Thoracic aorta (tissue), 2 donors: ENCODE data around the gene POU3F2. TPM values are rescaled to one million over a fixed set of nuclear protein-coding genes. Genes with fewer than 3 reads are reported as not detected.

Source experiments
- ATAC-seq: fragments of 150-250 bp; one replicate; pipeline ENCODE4 v1.8.0; 2017; ENCODE audit warnings: low read depth; ENCODE audit not compliant: insufficient number of reproducible peaks, low FRiP score
- DNase-seq: peaks from one replicate; pipeline ENCODE4 v3.0.0-alpha.2; 2020; ENCODE audit warnings: low spot score
- H3K27ac ChIP-seq, 2 donors: fragments of 200-600 bp; sonication (generic); 1 replicate in 1 of 2; 2 replicates in 1 of 2; pipeline ENCODE4 v1.5.1; 2016; ENCODE audit warnings: mild to moderate bottlenecking in 2 of 2, moderate library complexity in 2 of 2
- H3K27me3 ChIP-seq: fragments of 200-600 bp; sonication (generic); replicated peaks from 2 replicates; pipeline ENCODE4 v1.6.0; 2016; ENCODE audit warnings: mild to moderate bottlenecking; ENCODE audit not compliant: insufficient read depth
- H3K36me3 ChIP-seq: fragments of 200-600 bp; sonication (generic); one replicate; pipeline ENCODE4 v1.5.1; 2016
- H3K4me1 ChIP-seq, 2 donors: fragments of 200-600 bp; sonication (generic); 1 replicate in 1 of 2; 2 replicates in 1 of 2; pipeline versions ENCODE4 v1.5.1 to v1.6.0; 2016; ENCODE audit warnings: low read depth in 2 of 2, mild to moderate bottlenecking in 1 of 2; ENCODE audit not compliant: control insufficient read depth in 1 of 2
- H3K4me3 ChIP-seq: fragments of 200-600 bp; sonication (generic); 2 replicates; pipeline ENCODE4 v1.5.1; 2016; ENCODE audit warnings: mild to moderate bottlenecking
- H3K9me3 ChIP-seq: fragments of 200-600 bp; sonication (generic); 2 replicates; pipeline ENCODE4 v1.5.1; 2016
- total RNA-seq, 2 donors: library from RNA; depleted of rRNA; stranded (reverse); fragments of >200 nt; gene quantifications; one replicate each; pipeline versions ENCODE4 v1.1.0 to v1.2.3, GENCODE V29; 2016
- TF ChIP-seq, protein P1 (sequence below): fragments of 200-600 bp; sonication (generic); IDR thresholded peaks from one replicate; pipeline ENCODE4 v1.5.1; 2019; ENCODE audit warnings: antibody characterized with exemption

Gene POU3F2
- total RNA-seq, 2 donors from 2014 or later: not detected

DNA sequence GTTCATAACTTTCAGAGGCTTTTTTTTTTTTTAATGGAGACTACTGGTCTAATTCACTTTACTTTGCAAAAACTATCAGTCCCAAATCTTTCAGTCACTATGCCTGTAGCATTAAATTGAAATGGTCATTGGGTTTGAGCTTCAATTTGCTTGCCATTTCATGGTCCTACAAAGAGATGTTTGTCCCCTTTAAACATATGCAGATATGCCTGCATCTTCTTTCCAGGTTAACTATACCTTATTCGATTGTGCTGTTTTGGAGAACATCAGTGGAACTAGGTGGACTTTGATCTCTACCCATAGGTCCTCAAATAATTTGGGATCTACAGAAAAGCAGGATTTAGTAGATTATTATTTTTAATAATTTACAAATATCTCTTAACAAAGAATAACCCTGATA is 4.6 kb downstream of the POU3F2 start:
- TF ChIP-seq, protein P1, sequence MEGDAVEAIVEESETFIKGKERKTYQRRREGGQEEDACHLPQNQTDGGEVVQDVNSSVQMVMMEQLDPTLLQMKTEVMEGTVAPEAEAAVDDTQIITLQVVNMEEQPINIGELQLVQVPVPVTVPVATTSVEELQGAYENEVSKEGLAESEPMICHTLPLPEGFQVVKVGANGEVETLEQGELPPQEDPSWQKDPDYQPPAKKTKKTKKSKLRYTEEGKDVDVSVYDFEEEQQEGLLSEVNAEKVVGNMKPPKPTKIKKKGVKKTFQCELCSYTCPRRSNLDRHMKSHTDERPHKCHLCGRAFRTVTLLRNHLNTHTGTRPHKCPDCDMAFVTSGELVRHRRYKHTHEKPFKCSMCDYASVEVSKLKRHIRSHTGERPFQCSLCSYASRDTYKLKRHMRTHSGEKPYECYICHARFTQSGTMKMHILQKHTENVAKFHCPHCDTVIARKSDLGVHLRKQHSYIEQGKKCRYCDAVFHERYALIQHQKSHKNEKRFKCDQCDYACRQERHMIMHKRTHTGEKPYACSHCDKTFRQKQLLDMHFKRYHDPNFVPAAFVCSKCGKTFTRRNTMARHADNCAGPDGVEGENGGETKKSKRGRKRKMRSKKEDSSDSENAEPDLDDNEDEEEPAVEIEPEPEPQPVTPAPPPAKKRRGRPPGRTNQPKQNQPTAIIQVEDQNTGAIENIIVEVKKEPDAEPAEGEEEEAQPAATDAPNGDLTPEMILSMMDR: no peak
- ATAC-seq: no peak
- no peaks in the 10 kb centered on the region for H3K36me3 ChIP-seq
- H3K4me1 ChIP-seq: peaks cover 4 to 14% of the 10 kb centered on the region in 2 donors
- peaks cover 54% of the 10 kb centered on the region for H3K27me3 ChIP-seq
- H3K4me3 ChIP-seq: no peak overlapping the region
- H3K9me3 ChIP-seq: no peaks in the 10 kb centered on the region
- H3K27ac ChIP-seq: no peak overlapping the region
- no peak for DNase-seq

GRCh38 chr6:98839781-98840361 is 5.5 kb downstream of the POU3F2 start:
- no peak overlapping the region for H3K4me3 ChIP-seq
- TF ChIP-seq, protein P1: no peak

DNA sequence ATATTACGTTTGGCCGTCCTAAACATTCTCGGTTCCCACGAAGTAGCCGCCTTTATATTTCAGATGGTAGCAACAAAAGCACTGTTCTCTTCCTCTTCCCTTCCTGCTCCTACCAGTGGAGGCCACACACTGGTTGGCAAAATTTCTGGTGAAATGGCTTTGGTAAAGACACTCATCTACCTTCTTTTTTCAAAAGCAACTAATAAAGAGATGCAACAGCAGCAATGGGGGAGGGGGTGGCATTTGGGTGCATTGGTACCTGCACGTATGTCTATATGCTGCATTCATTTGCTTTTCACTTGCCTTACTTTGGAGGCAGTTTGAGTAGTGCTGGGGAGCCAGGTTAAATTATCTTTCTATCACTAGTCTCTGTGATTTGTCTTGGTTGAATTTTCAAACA is 6.0 kb downstream of the POU3F2 start:
- TF ChIP-seq, protein P1: no peak
- Histone ChIP-seq H3K27me3 (peaks cover 67% of the 10 kb centered on the region), H3K27ac (no peak overlapping the region), H3K9me3 (no peaks in the 10 kb centered on the region), H3K4me1 (peaks cover 12 to 24% of the 10 kb centered on the region in 2 donors), H3K4me3 (no peak overlapping the region), H3K36me3 (no peaks in the 10 kb centered on the region)
- no peak for ATAC-seq
- DNase-seq: no peak

More at GRCh38 chr6:98839781-98840361, 5.5 kb downstream of the POU3F2 start:
- Histone ChIP-seq H3K36me3 (no peaks in the 10 kb centered on the region), H3K27ac (no peak overlapping the region), H3K4me1 (peaks cover 9 to 22% of the 10 kb centered on the region in 2 donors), H3K9me3 (no peaks in the 10 kb centered on the region), H3K27me3 (peaks cover 63% of the 10 kb centered on the region)
- DNase-seq: no peak
- ATAC-seq: no peak

- ATAC-seq (no peak), DNase-seq (no peak)
- Histone ChIP-seq H3K27me3 (peaks cover 64% of the 10 kb centered on the region), H3K36me3 (no peaks in the 10 kb centered on the region), H3K4me1 (peaks cover 12 to 20% of the 10 kb centered on the region in 2 donors), H3K9me3 (no peaks in the 10 kb centered on the region), H3K27ac (no peak overlapping the region), H3K4me3 (no peak overlapping the region)
- TF ChIP-seq, protein P1: no peak
Observed at GRCh38 chr6:98840996-98841513, 6.7 kb downstream of the POU3F2 start.

DNA sequence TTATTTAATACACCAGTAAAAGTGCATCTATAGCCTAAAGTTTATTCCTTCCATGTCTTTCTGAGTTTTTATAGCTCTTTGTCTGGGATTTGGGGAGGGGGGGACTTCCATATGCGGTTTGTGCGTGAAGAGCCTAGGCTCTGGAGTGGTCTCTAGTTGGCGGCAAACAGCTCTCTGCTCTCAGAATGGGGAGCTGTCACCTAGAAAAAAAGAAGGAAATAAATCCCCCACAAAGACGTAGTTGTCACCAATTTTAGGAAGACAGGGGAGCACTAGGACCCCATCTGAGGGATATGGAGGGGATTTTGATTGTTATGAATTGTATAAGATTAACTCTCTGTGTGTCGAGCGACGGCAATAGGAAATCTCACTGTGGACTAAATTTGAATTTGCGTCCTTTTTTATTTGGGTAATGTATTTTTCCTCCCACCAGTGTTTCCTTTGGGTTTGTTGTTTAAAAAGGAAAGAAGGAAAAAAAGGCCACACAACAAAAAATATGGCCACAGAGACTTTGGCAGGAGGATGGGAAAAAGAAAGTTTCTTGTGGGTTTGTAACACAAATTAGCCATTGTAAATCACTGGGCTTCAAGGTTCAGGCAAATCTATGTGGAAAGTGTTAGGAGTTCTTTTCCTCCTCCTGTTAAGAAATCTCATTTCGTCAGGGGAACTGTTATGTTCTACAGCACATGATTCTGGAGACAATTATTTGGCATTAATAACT is 7.4 kb downstream of the POU3F2 start:
- DNase-seq: no peak

More for the DNA sequence above, 7.4 kb downstream of the POU3F2 start:
- Histone ChIP-seq H3K27me3 (peaks cover 61% of the 10 kb centered on the region), H3K4me1 (peaks cover 12 to 18% of the 10 kb centered on the region in 2 donors), H3K27ac (no peak overlapping the region), H3K9me3 (no peaks in the 10 kb centered on the region), H3K36me3 (no peaks in the 10 kb centered on the region), H3K4me3 (no peak overlapping the region)
- ATAC-seq: no peak
- TF ChIP-seq, protein P1: no peak
